Mononuclear cell (primary cell): ENCODE results near the gene BEST4. TPM values are rescaled to one million over a fixed set of nuclear protein-coding genes. Genes with fewer than 3 reads are reported as not detected.

Source experiments
- H3K27me3 ChIP-seq: 2 replicates; pipeline ENCODE4 v1.6.0; 2011; ENCODE audit warnings: low read length, control low read depth; ENCODE audit not compliant: insufficient read depth
- H3K4me1 ChIP-seq: 2 replicates; pipeline ENCODE4 v1.5.1; 2011; ENCODE audit warnings: mild to moderate bottlenecking, low read length, control low read depth; ENCODE audit not compliant: insufficient read depth
- H3K4me3 ChIP-seq: 2 replicates; pipeline ENCODE4 v1.5.1; 2011; ENCODE audit warnings: mild to moderate bottlenecking, low read length, moderate library complexity
- H3K9me3 ChIP-seq: 2 replicates; pipeline ENCODE4 v1.5.1; 2011; ENCODE audit warnings: low read depth, mild to moderate bottlenecking, control low read depth, low read length
- total RNA-seq: library from RNA; depleted of rRNA; stranded (reverse); fragments of >200 nt; gene quantifications from one replicate; pipeline ENCODE4 v1.2.3, GENCODE V29; 2012

The BEST4 gene
- total RNA-seq, 1 donor: 0.21 TPM

- Histone ChIP-seq H3K27me3 (no peaks in the 10 kb centered on the region), H3K4me1 (peaks cover 75% of the 10 kb centered on the region), H3K4me3 (no peak overlapping the region), H3K9me3 (no peaks in the 10 kb centered on the region)
Observed at GRCh38 chr1:44808938-44809917, 21.3 kb upstream of the BEST4 start.

- H3K4me3 ChIP-seq: no peak within 1 kb of the TSS
- no peaks in the 10 kb centered on the region for H3K27me3 ChIP-seq
- H3K9me3 ChIP-seq: no peaks in the 10 kb centered on the region
- H3K4me1 ChIP-seq: peaks cover 70% of the 10 kb centered on the region
Observed at GRCh38 chr1:44808063-44808937, 20.3 kb upstream of the BEST4 start, which contains the start of gene BTBD19. BTBD19 (plus strand) TSS chr1:44808523; CDS start chr1:44808821, 298 bp downstream.

GRCh38 chr1:44807364-44808062 is 19.5 kb upstream of the BEST4 start:
- Histone ChIP-seq H3K9me3 (no peaks in the 10 kb centered on the region), H3K4me1 (peaks cover 72% of the 10 kb centered on the region), H3K4me3 (no peak overlapping the region), H3K27me3 (no peaks in the 10 kb centered on the region)

- no peaks in the 10 kb centered on the region for H3K9me3 ChIP-seq
- H3K4me3 ChIP-seq: no peak within 1 kb of the TSS
- H3K27me3 ChIP-seq: no peaks in the 10 kb centered on the region
- H3K4me1 ChIP-seq: peaks cover 79% of the 10 kb centered on the region
Observed at GRCh38 chr1:44806704-44807363, 18.9 kb upstream of the BEST4 start, which contains the start of gene DYNLT4. DYNLT4 (minus strand) TSS chr1:44807351; CDS start chr1:44806668, 683 bp downstream.

GRCh38 chr1:44806025-44806703 is 18.2 kb upstream of the BEST4 start:
- H3K4me1 ChIP-seq: peaks cover 78% of the 10 kb centered on the region
- H3K27me3 ChIP-seq: no peaks in the 10 kb centered on the region
- H3K9me3 ChIP-seq: no peaks in the 10 kb centered on the region
- H3K4me3 ChIP-seq: no peak overlapping the region

GRCh38 chr1:44805311-44806024 is 17.5 kb upstream of the BEST4 start:
- H3K4me1 ChIP-seq: peaks cover 77% of the 10 kb centered on the region
- H3K4me3 ChIP-seq: no peak overlapping the region
- H3K27me3 ChIP-seq: no peaks in the 10 kb centered on the region
- no peaks in the 10 kb centered on the region for H3K9me3 ChIP-seq

- Histone ChIP-seq H3K4me3 (no peak overlapping the region), H3K27me3 (no peaks in the 10 kb centered on the region), H3K9me3 (no peaks in the 10 kb centered on the region), H3K4me1 (peaks cover 67% of the 10 kb centered on the region)
Observed at GRCh38 chr1:44803312-44804095, 15.5 kb upstream of the BEST4 start.

GRCh38 chr1:44803062-44803311 is 15.0 kb upstream of the BEST4 start:
- no peaks in the 10 kb centered on the region for H3K27me3 ChIP-seq
- H3K4me1 ChIP-seq: peaks cover 62% of the 10 kb centered on the region
- H3K4me3 ChIP-seq: no peak overlapping the region
- no peaks in the 10 kb centered on the region for H3K9me3 ChIP-seq

GRCh38 chr1:44802306-44803061 is 14.5 kb upstream of the BEST4 start:
- no peaks in the 10 kb centered on the region for H3K9me3 ChIP-seq
- H3K4me1 ChIP-seq: peaks cover 57% of the 10 kb centered on the region
- H3K4me3 ChIP-seq: peak overlapping the region; percentile 87
- H3K27me3 ChIP-seq: no peaks in the 10 kb centered on the region

- Histone ChIP-seq H3K4me3 (peak overlapping the region; percentile 87), H3K9me3 (no peaks in the 10 kb centered on the region), H3K4me1 (peaks cover 49% of the 10 kb centered on the region), H3K27me3 (no peaks in the 10 kb centered on the region)
Observed at GRCh38 chr1:44801491-44802305, 13.7 kb upstream of the BEST4 start.

GRCh38 chr1:44799770-44800584 is 12.0 kb upstream of the BEST4 start, which contains the start of gene PLK3:
PLK3 (plus strand) TSS chr1:44800377; CDS start chr1:44800464, 87 bp downstream.
- peaks cover 37% of the 10 kb centered on the region for H3K4me1 ChIP-seq

More at GRCh38 chr1:44799770-44800584, 12.0 kb upstream of the BEST4 start, which contains the start of gene PLK3:
- Histone ChIP-seq H3K27me3 (no peaks in the 10 kb centered on the region), H3K9me3 (no peaks in the 10 kb centered on the region), H3K4me3 (peak within 1 kb of the TSS; percentile 87)
